WTC11 (cell line): ENCODE measurements around the gene POLR2A.

Experiments used
- ATF1 ChIP-seq: sonication (generic); formaldehyde crosslinking; IDR thresholded peaks from 2 replicates; pipeline ENCODE4 v1.8.1; 2023; ENCODE audit warnings: mild to moderate bottlenecking, moderate library complexity, missing genetic modification reagents
- E2F5 ChIP-seq: sonication (generic); formaldehyde crosslinking; IDR thresholded peaks from 2 replicates; pipeline ENCODE4 v1.8.1; 2022; ENCODE audit warnings: mild to moderate bottlenecking, moderate library complexity, missing genetic modification reagents
- GTF2I ChIP-seq: fragments of 250-450 bp; sonication (Bioruptor Pico); conservative IDR thresholded peaks from 2 replicates; pipeline ENCODE4 v1.4.0; 2021; ENCODE audit warnings: mild to moderate bottlenecking
- MAX ChIP-seq: sonication (generic); formaldehyde crosslinking; IDR thresholded peaks from 2 replicates; pipeline ENCODE4 v1.8.0; 2022; ENCODE audit warnings: mild to moderate bottlenecking, missing genetic modification reagents
- SMAD3 ChIP-seq: sonication (generic); formaldehyde crosslinking; IDR thresholded peaks from 2 replicates; pipeline ENCODE4 v1.8.0; 2022; ENCODE audit warnings: missing genetic modification reagents, mild to moderate bottlenecking, borderline replicate concordance
- TEAD4 ChIP-seq: sonication (generic); formaldehyde crosslinking; IDR thresholded peaks from 2 replicates; pipeline ENCODE4 v1.8.0; 2022; ENCODE audit warnings: mild to moderate bottlenecking, missing genetic modification reagents
- TF ChIP-seq, protein P1 (sequence below): fragments of 200-600 bp; IDR thresholded peaks from 2 replicates; pipeline ENCODE4 v1.8.0; 2022; ENCODE audit warnings: antibody characterized with exemption
- TF ChIP-seq, protein P2 (sequence below): sonication (generic); formaldehyde crosslinking; IDR thresholded peaks from 2 replicates; pipeline ENCODE4 v1.8.0; 2022; ENCODE audit warnings: mild to moderate bottlenecking, missing genetic modification reagents

DNA sequence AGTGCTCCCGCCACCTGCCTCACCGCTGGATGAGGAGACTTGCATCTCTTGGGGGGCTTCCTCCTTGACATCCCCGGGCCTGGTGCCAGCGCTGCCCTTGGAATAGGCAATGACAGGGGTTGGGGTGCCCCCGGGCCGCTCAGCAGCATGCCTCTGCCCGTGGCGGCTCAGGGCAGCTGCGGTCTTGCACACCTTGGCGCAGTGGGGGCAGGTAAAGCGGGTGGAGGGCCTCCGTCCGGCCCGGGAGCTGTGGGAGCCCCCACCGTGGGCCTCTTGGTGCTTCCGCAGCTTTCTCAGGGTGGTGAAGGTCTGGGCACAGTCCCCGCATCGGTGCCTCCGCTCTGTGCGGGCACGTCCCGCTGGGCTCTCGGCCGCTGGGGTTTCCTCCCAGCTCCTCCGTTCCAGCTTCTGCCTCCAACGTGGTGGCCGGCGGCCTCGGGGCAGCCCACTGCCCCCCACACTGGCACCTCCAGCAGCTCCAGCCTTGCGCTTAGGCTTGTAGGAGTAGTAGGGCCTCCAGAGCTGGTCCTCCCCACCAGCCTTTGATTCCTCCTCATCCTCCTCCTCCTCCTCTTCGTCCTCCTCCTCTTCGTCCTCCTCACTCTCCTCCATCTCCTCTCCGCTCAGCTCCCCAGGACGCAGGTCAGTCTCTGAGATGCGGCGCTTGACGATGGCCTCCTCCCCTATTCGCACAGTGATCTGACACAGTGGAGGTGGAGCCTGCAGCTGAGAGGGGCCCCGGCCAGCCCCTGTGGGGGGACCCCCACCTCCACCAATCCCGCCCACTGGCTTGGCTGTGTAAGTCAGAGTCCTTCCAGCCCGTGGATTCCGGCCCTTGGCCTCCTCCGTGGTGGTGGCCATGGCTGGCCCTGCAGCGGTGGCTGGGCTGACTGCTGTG is 21.4 kb upstream of the POLR2A start:
- TF ChIP-seq, protein P1, sequence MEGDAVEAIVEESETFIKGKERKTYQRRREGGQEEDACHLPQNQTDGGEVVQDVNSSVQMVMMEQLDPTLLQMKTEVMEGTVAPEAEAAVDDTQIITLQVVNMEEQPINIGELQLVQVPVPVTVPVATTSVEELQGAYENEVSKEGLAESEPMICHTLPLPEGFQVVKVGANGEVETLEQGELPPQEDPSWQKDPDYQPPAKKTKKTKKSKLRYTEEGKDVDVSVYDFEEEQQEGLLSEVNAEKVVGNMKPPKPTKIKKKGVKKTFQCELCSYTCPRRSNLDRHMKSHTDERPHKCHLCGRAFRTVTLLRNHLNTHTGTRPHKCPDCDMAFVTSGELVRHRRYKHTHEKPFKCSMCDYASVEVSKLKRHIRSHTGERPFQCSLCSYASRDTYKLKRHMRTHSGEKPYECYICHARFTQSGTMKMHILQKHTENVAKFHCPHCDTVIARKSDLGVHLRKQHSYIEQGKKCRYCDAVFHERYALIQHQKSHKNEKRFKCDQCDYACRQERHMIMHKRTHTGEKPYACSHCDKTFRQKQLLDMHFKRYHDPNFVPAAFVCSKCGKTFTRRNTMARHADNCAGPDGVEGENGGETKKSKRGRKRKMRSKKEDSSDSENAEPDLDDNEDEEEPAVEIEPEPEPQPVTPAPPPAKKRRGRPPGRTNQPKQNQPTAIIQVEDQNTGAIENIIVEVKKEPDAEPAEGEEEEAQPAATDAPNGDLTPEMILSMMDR = no peak
- TF ChIP-seq TEAD4 (no peak), MAX (no peak), GTF2I (CRISPR knock-in tag) (no peak), SMAD3 (CRISPR knock-in tag) (no peak), ATF1 (CRISPR knock-in tag) (no peak), E2F5 (no peak)
- TF ChIP-seq, protein P2, sequence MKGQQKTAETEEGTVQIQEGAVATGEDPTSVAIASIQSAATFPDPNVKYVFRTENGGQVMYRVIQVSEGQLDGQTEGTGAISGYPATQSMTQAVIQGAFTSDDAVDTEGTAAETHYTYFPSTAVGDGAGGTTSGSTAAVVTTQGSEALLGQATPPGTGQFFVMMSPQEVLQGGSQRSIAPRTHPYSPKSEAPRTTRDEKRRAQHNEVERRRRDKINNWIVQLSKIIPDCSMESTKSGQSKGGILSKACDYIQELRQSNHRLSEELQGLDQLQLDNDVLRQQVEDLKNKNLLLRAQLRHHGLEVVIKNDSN (CRISPR knock-in tag) = no peak
